ENCODE data around the gene VSIG10. TPM values are rescaled to one million over a fixed set of nuclear protein-coding genes. Genes with fewer than 3 reads are reported as not detected.

The VSIG10 gene
- total RNA-seq, 1 donor from 2014 or later = 22.0 TPM

DNA sequence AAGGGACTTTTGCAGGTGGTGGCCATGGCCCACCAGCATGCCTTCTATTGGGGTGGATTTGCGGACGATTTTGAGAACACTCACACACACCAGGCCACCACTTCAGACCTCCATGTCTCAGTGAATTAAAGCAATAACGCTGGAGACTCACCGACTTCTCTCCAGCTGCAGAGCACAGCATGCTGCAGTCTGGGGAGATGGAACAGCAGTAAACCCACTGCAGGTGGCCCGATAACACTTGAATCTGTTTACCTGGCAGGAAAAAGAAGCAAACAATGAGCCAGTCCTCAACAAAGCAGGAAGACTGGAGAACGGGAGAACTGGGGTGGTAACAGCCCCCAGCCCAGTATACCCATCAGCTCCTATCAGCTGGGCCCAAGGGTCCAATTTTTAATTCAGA, 65.7 kb downstream of the VSIG10 start:
- H3K27me3 ChIP-seq (ENCODE audit: control insufficient read depth, insufficient read depth, low read length) = no peaks in the 10 kb centered on the region
- no peak for TF ChIP-seq CTCF (IDR thresholded peaks at IDR 0.05; ENCODE audit: insufficient read depth, low read length, poor library complexity, severe bottlenecking)
- no peak for DNase-seq (ENCODE audit: low read depth)
- H3K36me3 ChIP-seq (ENCODE audit: control insufficient read depth, insufficient read depth, low read length) = peaks cover 12% of the 10 kb centered on the region
- H3K4me3 ChIP-seq (ENCODE audit: low read depth, low read length) = no peak overlapping the region

GRCh38 chr12:118036672-118037411, 67.0 kb downstream of the VSIG10 start:
- TF ChIP-seq CTCF (IDR thresholded peaks at IDR 0.05; ENCODE audit: insufficient read depth, low read length, poor library complexity, severe bottlenecking) = no peak
- Histone ChIP-seq H3K4me3 (ENCODE audit: low read depth, low read length) (no peak overlapping the region), H3K36me3 (ENCODE audit: control insufficient read depth, insufficient read depth, low read length) (peaks cover 10% of the 10 kb centered on the region), H3K27me3 (ENCODE audit: control insufficient read depth, insufficient read depth, low read length) (no peaks in the 10 kb centered on the region)
- DNase-seq (ENCODE audit: low read depth) = no peak

DNA sequence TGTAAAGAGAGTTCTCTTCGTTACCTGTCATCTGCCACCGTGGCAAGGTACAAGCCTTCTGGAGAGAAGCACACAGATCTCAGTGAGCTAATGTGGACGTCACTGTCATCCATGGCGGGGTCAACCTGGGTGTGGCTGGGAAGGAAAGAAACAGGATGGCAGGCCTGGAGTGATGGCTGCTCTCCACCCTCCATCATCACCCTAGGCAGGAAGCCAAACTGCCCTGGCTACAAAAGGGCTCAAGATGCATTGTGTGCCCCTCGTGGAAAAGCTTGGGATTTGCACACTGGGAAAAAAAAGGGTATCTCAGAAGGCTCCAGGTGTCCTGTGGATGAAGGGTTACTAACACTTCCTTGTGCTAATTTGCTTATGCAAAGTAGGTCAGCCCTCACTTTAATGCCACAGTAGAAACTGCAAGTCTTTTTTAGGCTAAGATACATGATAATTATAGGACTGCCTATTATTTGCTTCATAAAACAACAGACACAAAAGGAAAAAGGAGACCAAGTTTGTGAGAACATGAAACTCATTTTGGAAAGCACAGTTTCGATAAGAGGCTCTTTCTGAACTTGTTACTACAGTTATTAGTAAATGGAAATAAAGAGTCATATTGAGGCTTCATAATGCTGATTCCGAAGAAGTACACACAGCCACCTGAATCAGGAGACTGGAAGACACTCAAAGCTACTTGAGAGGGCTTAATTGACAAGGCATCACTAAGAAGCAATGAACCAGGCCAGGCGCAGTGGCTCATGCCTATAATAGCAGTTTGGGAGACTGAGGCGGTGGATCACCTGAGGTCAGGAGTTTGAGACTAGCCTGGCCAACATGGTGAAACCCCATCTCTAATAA, 68.4 kb downstream of the VSIG10 start:
- no peak overlapping the region for H3K4me3 ChIP-seq (ENCODE audit: low read depth, low read length)
- peaks cover 10% of the 10 kb centered on the region for H3K36me3 ChIP-seq (ENCODE audit: control insufficient read depth, insufficient read depth, low read length)
- DNase-seq (ENCODE audit: low read depth) = no peak
- H3K27me3 ChIP-seq (ENCODE audit: control insufficient read depth, insufficient read depth, low read length) = no peaks in the 10 kb centered on the region
- peak; percentile 12 for TF ChIP-seq CTCF (IDR thresholded peaks at IDR 0.05; ENCODE audit: insufficient read depth, low read length, poor library complexity, severe bottlenecking)

- peaks cover 8% of the 10 kb centered on the region for H3K36me3 ChIP-seq (ENCODE audit: control insufficient read depth, insufficient read depth, low read length)
Observed at GRCh38 chr12:118034429-118035189, 69.2 kb downstream of the VSIG10 start.

DNA sequence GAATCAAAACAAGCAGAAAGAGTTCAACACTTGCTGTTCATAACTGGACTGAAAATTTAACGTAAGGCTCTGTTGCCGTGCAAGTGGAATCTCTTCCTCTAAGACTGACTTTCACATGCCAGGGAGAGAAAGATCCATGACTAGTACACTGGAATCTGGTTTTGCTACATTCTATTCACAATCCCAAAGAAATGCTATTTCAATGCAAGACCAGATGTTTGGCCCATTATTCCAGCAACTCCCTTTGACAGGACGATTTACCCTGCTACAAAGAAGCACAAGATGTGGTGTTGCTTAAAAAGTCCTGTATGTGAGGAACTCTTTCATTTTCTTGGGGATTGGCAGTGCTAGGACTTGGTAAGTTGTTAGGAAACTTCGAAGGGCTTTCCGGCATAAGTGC, 69.9 kb downstream of the VSIG10 start:
- no peak for DNase-seq (ENCODE audit: low read depth)
- no peaks in the 10 kb centered on the region for H3K27me3 ChIP-seq (ENCODE audit: control insufficient read depth, insufficient read depth, low read length)
- no peak overlapping the region for H3K4me3 ChIP-seq (ENCODE audit: low read depth, low read length)
- no peak for TF ChIP-seq CTCF (IDR thresholded peaks at IDR 0.05; ENCODE audit: insufficient read depth, low read length, poor library complexity, severe bottlenecking)
- H3K36me3 ChIP-seq (ENCODE audit: control insufficient read depth, insufficient read depth, low read length) = peaks cover 8% of the 10 kb centered on the region

More at GRCh38 chr12:118034429-118035189, 69.2 kb downstream of the VSIG10 start:
- DNase-seq (ENCODE audit: low read depth) = no peak
- TF ChIP-seq CTCF (IDR thresholded peaks at IDR 0.05; ENCODE audit: insufficient read depth, low read length, poor library complexity, severe bottlenecking) = peak; percentile 43
- no peak overlapping the region for H3K4me3 ChIP-seq (ENCODE audit: low read depth, low read length)
- no peaks in the 10 kb centered on the region for H3K27me3 ChIP-seq (ENCODE audit: control insufficient read depth, insufficient read depth, low read length)

Data from kidney epithelial cell (primary cell).